Measurements from ENCODE around the gene GPC5.

The GPC5 gene

DNA sequence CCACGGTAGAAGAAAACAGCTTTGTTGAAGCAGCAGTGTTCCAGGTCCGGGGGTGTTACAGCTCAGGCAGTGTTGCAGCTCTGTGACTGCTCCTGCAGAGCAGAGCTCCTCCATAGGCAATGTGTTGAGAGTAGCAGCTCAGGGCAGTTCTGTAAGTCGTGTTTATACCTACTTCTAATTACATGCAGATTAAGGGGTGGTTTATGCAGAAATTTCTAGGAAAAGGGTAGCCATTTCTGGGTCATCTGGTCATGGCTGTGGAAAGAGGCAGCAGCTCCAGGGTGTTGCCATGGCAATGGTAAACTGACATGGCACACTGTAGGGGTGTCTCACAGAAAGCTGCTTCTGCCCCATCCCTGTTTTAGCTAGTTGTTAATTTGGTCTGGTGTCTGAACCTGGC is 316.4 kb downstream of the GPC5 start:
- DNase-seq (ENCODE audit: low spot score) = no peak

GRCh38 chr13:91716436-91717065 is 318.1 kb downstream of the GPC5 start:
- no peak for DNase-seq (ENCODE audit: low spot score)

GRCh38 chr13:91719033-91719432 is 320.6 kb downstream of the GPC5 start:
- DNase-seq (ENCODE audit: low spot score) = no peak

DNA sequence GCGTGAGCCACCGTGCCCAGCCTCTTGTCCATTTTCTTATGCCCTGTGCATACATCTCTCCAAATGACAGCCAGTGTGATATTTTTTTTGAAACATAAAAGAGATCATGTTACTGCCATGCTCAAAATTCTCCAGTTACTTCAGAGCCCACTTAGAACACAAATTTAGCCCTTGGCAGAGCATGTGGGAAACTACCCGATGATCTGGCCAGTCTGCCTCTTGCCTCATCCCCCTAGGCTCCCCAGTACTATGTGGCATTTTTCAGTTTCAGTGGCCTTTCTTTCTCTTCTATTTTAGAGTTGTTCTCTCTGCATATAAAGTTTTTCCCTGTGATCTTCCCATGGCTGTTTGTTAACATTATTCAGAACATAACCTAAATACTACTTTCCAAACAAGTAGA is 323.0 kb downstream of the GPC5 start:
- DNase-seq (ENCODE audit: low spot score) = no peak

- peak; percentile 29 for DNase-seq (ENCODE audit: low spot score)
These were observed 324.0 kb downstream of the GPC5 start for GRCh38 chr13:91722267-91722884.

GRCh38 chr13:91724591-91724990 is 326.2 kb downstream of the GPC5 start:
- no peak for DNase-seq (ENCODE audit: low spot score)

- DNase-seq (ENCODE audit: low spot score) = no peak
These were observed 327.2 kb downstream of the GPC5 start for GRCh38 chr13:91725646-91726045.

GRCh38 chr13:91726671-91727070 is 328.2 kb downstream of the GPC5 start:
- DNase-seq (ENCODE audit: low spot score) = no peak

DNA sequence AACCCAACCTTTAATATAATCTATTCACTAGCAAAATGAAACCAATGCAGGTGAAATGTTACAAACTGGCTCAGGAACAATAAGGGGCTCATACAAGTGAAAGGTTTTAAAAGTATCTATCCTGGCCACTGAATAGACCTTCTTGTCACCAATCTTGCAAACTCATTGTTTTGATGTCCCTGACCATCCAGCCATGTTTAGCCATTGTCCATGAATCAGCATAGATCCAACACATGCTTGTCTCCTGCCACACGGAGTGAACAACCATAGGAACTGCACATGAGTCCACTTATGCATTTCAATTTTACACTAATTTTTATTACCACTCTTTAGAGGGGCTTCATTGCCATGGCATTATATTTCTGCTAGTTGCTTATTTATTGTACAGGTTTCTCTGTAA is 331.4 kb downstream of the GPC5 start:
- DNase-seq (ENCODE audit: low spot score) = no peak

GRCh38 chr13:91739751-91740150 is 341.3 kb downstream of the GPC5 start:
- no peak for DNase-seq (ENCODE audit: low spot score)

- DNase-seq (ENCODE audit: low spot score) = no peak
These were observed 342.3 kb downstream of the GPC5 start for GRCh38 chr13:91740756-91741155.

DNA sequence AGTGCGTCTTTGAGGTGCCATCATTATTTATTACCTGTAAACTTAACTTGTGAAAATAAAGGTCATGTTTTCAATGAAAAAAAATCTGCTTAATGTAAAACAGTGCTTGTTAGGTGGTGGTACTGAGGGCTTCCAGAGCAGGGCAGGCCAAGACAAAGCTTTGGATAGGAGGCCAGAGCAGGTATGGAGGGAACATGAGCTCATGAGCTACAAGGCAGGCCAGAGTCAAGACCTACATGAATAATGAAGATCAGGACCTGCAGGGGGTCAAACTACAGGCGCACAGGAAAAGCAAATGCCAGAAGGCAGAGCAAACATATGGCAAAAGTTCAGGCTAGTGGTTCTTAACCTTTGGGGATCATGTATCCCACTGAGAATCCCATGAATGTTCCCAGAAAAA is 343.5 kb downstream of the GPC5 start:
- no peak for DNase-seq (ENCODE audit: low spot score)

- no peak for DNase-seq (ENCODE audit: low spot score)
These were observed 345.9 kb downstream of the GPC5 start for GRCh38 chr13:91744284-91744683.

- no peak for DNase-seq (ENCODE audit: low spot score)
These were observed 347.5 kb downstream of the GPC5 start for GRCh38 chr13:91745967-91746366.

- no peak for DNase-seq (ENCODE audit: low spot score)
These were observed 348.8 kb downstream of the GPC5 start for GRCh38 chr13:91747186-91747585.

GRCh38 chr13:91748416-91749089 is 350.1 kb downstream of the GPC5 start:
- no peak for DNase-seq (ENCODE audit: low spot score)

DNA sequence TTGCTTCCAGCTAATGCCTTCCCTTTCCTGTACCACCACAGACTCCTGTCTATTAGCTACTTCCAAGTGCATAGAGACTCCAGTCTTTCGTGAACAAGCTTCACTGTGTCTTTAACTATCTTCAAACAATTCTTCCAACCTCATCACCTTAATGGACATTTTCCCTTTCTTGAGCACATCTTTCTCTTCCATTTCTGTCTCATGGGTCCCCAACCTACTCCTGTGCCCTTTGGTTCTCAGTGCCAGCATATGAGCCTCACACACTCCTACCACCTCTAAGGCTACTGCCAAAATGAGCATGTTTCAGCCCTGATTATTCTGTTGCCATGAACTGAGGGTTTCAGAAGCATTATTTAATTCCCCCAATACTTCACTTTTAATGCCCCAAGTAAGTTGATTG is 360.3 kb downstream of the GPC5 start:
- no peak for DNase-seq (ENCODE audit: low spot score)

DNA sequence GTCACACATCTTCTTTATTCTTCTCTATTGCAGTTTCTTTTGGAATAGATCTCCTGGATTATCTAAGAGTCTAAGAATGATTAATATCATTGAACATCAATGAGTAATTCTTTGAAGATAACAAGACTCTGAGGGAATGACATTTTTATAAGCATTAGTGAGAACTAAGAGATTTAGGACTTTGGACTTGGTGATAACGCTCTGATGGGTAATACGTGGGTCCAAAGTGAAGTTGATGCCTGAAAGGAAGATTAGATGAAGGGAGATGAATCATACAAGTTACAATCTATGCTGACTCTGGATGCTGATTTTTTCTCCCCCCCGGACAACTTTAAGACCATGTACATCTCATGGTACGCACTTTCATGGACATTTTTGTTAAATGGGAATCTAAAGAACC is 364.5 kb downstream of the GPC5 start:
- no peak for DNase-seq (ENCODE audit: low spot score)

- no peak for DNase-seq (ENCODE audit: low spot score)
These were observed 366.1 kb downstream of the GPC5 start for GRCh38 chr13:91764527-91764926.

- DNase-seq (ENCODE audit: low spot score) = no peak
These were observed 369.2 kb downstream of the GPC5 start for GRCh38 chr13:91767651-91768050.

- no peak for DNase-seq (ENCODE audit: low spot score)
These were observed 370.3 kb downstream of the GPC5 start for GRCh38 chr13:91768746-91769145.

GRCh38 chr13:91771229-91771628 is 372.8 kb downstream of the GPC5 start:
- no peak for DNase-seq (ENCODE audit: low spot score)

DNA sequence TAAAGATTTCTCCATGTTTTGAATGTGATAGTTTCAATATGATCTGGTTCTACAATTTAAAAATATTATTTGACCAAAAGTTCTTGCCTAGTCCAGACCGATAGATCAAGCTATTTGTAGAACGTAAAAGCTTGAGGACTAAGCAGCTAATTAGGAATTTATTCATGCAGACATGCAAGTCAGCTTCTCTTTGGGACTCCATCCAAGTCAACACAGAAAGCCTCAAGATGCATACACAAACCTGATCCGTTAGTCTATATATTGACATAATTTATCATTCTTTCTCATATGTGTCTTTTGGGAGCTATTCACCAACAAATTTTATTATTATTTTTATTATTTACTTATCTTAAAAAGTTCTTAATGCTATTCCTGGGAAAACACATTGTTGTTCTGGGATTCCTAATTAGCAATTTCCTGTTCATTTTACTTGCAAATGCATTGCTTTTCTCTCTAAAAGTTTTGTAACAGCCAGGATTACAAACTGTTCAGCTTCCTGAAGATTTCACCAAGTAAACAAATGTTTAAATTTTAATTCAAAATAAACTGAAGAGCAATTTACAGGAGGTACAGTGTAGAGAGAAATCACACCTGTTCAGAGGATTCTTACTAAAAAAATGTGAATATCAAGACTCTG is 375.3 kb downstream of the GPC5 start:
- DNase-seq (ENCODE audit: low spot score) = no peak
